ENCODE data around the gene P2RY2. TPM values are rescaled to one million over a fixed set of nuclear protein-coding genes. Genes with fewer than 3 reads are reported as not detected.

The P2RY2 gene
- polyA plus RNA-seq, 1 donor, result 4.8 TPM

- Histone ChIP-seq H3K27me3 (ENCODE audit: control insufficient read depth, insufficient read depth, low read length) (no peaks in the 10 kb centered on the region), H3K36me3 (ENCODE audit: control insufficient read depth, insufficient read depth, low read length) (no peaks in the 10 kb centered on the region), H3K4me1 (ENCODE audit: control insufficient read depth, insufficient read depth, low read length) (peaks cover 64% of the 10 kb centered on the region), H3K4me3 (ENCODE audit: low read length) (no peak overlapping the region), H3K27ac (ENCODE audit: low read length) (no peak overlapping the region), H3K9me3 (ENCODE audit: control insufficient read depth, low read depth, low read length) (no peaks in the 10 kb centered on the region)
- no peak for DNase-seq
- WGBS (ENCODE audit: insufficient coverage, low lambda C conversion rate), result no CpG with 5 or more reads among the region's 1 CpG
These were observed 67.6 kb downstream of the P2RY2 start for GRCh38 chr11:73285721-73286120.

Other genes with a start within 250 kb of the P2RY2 start
- gene FCHSD2, start 76.0 kb upstream of the P2RY2 start, polyA plus RNA-seq, result 23.4 TPM
- 19.9 TPM for gene P2RY6, start 54.1 kb downstream of the P2RY2 start, polyA plus RNA-seq
- gene ARHGEF17, start 90.0 kb downstream of the P2RY2 start, polyA plus RNA-seq, result 61.4 TPM
- gene RELT, start 158.1 kb downstream of the P2RY2 start, polyA plus RNA-seq, result 3.3 TPM